ENCODE results near the gene HK1.

HK1 gene

GRCh38 chr10:69352569-69353264 is 74.4 kb downstream of the HK1 start:
- DNase-seq = no peak

DNA sequence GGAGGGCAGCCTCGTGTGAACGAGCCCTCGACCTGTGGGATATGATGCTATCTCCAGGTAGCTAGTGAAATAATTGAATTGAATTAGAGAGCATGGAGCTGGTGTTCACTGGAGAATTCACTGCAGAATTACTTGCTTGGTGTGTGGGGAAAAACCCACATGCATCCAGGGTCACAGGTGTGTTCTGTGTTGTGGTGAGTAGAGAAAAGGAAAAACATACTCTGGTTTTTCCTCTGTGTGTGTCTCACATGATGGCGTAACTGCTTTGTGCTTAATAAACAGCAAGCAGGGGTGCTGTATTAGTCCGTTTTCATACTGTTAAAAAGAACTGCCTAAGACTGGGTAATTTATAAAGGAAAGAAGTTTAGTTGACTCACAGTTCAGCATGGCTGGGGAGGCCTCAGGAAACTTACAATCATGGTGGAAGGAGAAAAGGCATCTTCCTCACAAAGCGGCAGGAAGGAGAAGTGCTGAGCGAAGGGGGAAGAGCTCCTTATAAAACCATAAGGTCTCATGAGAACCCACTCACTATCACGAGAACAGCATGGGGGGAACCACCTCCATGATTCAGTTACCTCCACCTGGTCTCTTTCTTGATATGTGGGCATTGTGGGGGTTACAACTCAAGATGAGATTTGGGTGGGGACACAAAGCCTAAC is 75.8 kb downstream of the HK1 start:
- no peak for DNase-seq

DNA sequence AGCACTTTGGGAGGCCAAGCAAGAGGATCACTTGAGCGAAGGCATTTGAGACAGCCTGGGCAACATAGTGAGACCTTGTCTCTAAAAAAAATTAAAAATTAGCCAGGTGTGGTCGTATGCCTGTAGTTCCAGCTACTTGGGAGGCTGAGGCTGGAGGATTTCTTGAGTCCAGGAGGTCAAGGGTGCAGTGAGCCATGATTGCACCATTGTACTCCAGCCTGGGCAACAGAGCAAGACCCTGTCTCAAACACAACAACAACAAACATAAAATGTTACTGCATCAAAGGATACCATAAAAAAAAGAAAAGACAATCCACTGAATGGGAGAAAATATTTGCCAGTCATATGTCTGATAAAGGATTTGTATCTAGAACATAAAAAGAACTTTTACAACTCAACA is 77.9 kb downstream of the HK1 start:
- no peak for DNase-seq

GRCh38 chr10:69358148-69358795 is 80.0 kb downstream of the HK1 start:
- DNase-seq = no peak

DNA sequence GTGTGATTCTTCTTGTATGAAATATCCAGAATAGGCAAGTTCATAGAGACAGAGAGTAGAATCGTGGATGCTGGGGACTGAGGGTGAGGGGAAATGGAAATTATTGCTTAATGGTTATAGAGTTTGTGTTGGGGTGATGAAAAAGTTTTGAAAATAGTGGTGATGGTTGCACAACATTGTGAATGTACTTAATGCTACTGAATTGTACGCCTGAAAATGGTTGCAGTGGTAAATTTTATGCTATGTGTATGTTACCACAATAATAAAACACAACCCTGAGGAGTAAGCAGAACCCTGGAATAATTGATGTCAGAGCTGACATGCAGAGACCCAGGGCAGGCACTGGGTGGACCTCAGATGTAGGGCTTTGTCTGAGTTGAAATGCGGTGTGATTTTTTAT is 80.9 kb downstream of the HK1 start:
- DNase-seq = no peak

- no peak for DNase-seq
These were observed 81.3 kb downstream of the HK1 start for GRCh38 chr10:69359594-69359993.

DNA sequence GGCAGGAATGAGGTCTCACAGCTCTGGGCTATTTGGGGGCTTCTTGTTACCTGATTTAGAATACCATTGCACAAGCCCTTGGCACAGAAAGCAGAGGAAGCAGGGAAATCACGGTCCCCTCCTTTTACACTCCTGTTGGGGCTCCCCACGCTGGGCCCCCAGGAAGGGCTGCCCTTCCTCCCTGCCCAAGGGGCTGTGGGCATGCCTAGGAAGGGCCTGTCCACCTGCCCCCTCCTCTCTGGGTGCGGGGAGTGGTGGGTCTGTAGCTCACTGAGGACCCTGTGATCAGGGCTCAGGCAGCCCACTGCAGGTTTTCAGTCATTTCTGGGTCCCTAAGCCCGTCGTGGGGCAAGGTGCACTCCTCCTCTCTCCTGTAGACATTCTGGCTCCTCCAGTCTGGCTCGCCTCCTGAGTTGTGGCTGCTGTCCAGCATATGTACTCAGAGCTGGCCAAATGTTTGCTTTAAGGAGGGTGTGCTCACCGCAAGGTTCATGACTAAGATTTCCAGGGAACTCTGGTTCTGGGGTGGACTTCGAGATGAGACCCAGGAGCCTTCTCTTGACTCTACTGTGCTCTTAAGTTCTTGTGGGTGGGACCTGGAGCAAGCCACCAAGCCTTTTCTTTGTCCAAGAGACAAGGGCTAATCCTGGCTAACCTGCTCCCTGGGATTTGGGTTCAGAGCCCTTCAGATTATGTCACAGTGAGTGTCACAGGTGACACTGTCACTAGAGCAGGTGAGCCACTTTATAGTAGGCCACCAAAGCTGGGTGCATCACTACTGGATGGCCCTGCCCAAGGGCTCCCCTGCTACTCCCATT is 82.4 kb downstream of the HK1 start:
- DNase-seq = no peak

- DNase-seq = no peak
These were observed 83.0 kb downstream of the HK1 start for GRCh38 chr10:69361303-69361614.

DNA sequence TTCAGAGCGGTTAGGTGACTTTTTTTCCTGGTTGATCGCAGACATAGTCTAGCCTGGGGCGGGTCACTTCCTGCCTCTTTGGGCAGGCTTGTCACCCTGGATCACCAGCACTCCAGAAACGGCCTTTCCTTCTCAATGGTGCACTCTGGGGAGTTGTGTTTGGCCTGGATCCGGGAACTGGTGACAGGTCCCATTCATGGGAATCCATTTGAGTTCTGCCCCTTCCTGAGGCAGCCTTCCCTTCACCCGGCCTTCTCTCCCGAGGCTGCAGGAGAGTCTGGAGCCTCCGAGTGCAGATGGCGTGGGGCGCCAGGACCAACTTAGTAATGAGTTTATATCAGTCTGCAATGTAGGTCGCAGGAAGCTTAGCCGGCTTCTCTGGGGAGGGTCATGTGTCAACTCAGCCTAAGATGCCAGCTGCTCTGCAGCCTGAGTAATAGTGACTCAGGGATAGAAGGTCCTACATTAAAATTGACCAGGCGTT is 84.2 kb downstream of the HK1 start:
- DNase-seq = no peak

DNA sequence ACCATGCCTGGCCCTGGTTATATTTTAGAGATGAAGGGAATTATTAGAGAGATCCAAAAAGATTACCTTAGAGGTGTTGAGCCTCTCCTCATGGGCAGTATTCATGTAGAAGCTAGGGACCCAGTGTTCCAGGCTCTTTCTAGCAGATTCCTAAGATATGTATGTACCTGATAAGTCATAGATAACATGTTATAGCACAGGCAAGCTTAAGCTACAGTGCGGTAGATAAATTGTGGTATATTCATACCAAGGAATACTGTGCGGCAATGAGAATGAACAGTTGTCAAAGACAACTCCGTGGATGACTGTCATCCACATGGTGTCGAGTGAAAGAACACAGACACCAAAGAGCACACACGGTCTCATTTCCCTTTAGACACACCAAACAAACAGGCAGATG is 85.4 kb downstream of the HK1 start:
- no peak for DNase-seq

GRCh38 chr10:69364232-69364940 is 86.1 kb downstream of the HK1 start:
- no peak for DNase-seq

GRCh38 chr10:69366738-69367137 is 88.4 kb downstream of the HK1 start:
- DNase-seq = no peak

- no peak for DNase-seq
These were observed 89.2 kb downstream of the HK1 start for GRCh38 chr10:69367469-69367868.

- DNase-seq = no peak
These were observed 94.1 kb downstream of the HK1 start for GRCh38 chr10:69372126-69372980.

DNA sequence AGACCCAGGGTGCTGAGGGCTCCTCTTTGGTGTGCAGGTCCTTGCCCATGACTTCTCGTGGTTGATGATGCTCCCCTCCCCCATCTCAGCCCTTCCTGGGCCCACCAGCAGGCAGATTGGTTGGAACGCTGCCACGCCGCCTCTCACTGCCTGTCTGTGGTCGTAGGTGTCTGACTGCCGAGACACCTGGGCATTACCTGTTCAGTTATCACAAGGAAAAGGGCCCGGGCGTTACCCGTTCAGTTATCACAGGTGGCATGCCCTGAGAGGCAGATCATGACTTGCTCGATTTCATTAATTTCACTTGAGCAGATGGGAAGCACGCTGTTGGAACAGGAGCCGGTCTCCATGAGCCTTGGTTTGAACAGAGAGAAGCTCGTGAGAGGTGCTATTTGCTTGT is 95.9 kb downstream of the HK1 start:
- DNase-seq = no peak

GRCh38 chr10:69374931-69375306 is 96.6 kb downstream of the HK1 start:
- DNase-seq = no peak

DNA sequence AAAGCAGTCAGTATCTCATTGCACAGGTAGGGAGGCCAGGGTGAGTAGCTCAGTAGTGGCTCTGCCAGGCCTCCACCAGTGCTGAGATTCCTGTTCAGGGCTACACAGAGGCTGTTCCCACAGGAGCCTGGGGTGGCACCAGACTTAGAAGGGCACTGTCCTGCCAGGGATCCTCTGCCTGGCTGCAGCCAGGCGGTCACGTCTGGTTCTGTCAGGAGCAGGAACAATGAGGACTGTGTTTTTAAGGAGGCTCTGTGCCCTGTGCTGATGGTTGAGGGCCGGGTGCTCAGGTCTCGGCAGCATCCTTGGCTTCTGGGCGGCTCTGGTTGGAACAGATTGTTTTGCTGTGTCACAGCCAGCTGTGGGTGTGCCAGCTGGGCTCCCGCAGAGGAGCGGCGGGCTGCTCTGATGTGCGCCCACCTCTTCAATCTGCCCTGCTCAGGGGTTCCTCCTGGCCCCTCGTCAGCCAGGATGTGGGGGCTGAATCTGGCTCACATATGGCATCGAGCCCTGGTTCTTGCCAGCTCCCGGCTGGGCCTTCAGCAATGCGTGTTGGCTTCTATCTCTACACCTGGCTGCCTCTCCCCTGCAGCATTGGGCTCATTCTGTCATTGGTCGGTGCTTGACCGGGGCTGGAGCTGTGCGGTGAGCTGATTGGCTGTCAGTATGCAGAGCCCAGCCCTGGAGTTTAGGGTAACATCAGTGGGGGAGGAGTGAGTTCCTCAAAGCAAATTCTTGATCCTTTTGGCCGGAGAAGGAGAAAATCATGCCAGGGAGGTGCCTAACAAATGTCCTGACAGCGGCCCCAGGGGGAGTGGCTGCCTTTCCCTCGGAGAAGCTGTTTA is 97.2 kb downstream of the HK1 start:
- no peak for DNase-seq

GRCh38 chr10:69376662-69377061 is 98.4 kb downstream of the HK1 start:
- no peak for DNase-seq

DNA sequence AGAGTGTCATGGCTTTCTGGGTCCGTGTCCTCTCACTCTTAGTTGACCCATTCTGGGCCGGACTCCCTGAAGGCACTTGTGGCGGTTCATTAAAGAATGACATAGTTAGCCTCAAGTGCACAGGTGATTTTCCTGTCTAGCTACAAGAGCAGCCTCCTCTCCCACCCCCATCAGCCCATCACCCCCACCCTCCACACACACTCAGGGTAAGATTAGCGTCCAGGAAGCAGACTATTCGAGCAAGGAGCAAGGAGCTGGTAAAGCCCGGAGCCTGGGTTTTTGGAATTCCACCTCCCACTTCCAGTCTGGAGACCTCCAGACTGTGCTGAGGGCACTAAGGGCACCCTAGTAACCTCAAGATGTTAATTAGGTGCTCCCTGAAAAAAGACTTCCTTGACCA is 98.9 kb downstream of the HK1 start:
- DNase-seq = no peak

DNA sequence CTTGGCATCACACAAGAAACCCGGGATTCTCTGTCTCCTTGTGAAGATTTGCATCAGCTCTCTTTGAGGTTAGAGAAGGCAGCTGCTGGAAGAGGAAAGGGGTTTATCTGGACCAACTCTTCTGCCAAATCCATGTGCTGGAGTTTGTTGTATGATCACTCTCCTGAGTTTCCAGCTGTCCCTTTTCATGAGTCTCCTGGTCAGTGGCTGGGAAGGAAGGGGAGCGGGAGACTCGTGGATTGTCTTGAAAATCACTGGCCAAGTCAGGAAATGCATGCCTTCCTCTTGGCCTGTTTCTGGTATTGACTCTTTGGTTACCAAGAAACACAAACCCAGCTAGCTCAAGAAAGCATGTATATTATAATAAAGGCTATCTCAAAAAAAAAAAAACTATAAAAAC is 99.6 kb downstream of the HK1 start:
- no peak for DNase-seq

DNA sequence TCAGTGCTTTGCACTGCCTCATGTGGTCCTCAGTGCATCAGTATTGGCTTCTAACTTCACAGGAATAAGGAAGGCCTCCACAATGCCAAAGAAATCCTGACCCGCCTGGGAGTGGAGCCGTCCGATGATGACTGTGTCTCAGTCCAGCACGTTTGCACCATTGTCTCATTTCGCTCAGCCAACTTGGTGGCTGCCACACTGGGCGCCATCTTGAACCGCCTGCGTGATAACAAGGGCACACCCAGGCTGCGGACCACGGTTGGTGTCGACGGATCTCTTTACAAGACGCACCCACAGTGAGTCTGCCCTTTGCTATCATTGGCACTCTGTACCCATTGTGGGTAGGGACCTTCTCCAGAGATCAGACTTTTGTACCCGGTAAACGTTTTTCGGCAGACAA is 101.5 kb downstream of the HK1 start:
- DNase-seq = no peak

Measured in NCI-H1048 (cell line).